Stomach (tissue), 4 donors: Measurements from ENCODE around the gene ALPP.

Experiments used
- CTCF ChIP-seq, 7 experiments: fragments of 450-650 bp in 4 of 7; fragments of 200-600 bp in 3 of 7; sonication (generic) in 3 of 7; IDR thresholded peaks; one replicate each; pipeline ENCODE4 v1.5.1; 2016 to 2019; ENCODE audit warnings: antibody characterized with exemption in 7 of 7, control low read depth in 2 of 7, mild to moderate bottlenecking in 1 of 7
- EP300 ChIP-seq: sonication (generic); formaldehyde crosslinking; IDR thresholded peaks from one replicate; pipeline ENCODE4 v1.6.1; 2017; ENCODE audit warnings: antibody characterized with exemption
- POLR2A ChIP-seq, 4 donors: fragments of 450-650 bp; IDR thresholded peaks; one replicate each; pipeline ENCODE4 v1.6.1; 2016; ENCODE audit warnings: antibody characterized with exemption in 4 of 4, control low read depth in 2 of 4, mild to moderate bottlenecking in 1 of 4, moderate library complexity in 1 of 4
- POLR2AphosphoS5 ChIP-seq, 3 donors: sonication (generic); formaldehyde crosslinking; IDR thresholded peaks; one replicate each; pipeline ENCODE4 v1.6.1; 2016; ENCODE audit warnings: antibody characterized with exemption in 3 of 3

DNA sequence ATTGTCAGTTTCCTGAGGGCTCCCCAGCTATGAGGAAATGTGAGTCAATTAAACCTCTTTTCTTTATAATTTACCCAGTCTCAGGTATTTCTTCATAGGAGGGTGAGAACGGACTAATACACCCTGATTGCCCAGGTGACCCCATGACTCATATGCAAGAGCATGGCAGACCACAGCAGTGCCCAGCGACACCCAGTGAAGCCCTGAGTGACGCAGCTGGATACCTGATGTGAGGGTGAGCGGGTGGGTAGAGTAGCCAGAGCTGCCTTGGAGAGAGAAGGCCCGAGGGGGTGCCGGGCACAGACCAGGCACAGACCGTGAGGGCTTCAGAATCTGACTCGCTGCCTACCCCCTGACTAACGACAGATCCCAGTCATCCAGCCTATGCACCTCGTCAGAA is 43.5 kb downstream of the ALPP start:
- TF ChIP-seq CTCF (IDR thresholded peaks at IDR 0.05): no peak
- TF ChIP-seq POLR2A (IDR thresholded peaks at IDR 0.05): no peak
- no peak for TF ChIP-seq EP300
- no peak for TF ChIP-seq POLR2AphosphoS5 (IDR thresholded peaks at IDR 0.05)
